GM12875 (cell line): Measurements from ENCODE around the gene KCNC4.

Experiments used
- H3K4me3 ChIP-seq: one replicate; pipeline ENCODE4 v1.5.1; 2011; ENCODE audit warnings: low read depth, low read length, control low read depth
- TF ChIP-seq, protein P1 (sequence below): IDR thresholded peaks from 2 replicates; pipeline ENCODE4 v1.5.1; 2011; ENCODE audit warnings: low read depth, mild to moderate bottlenecking, control low read depth, inconsistent platforms, low read length, moderate library complexity, borderline replicate concordance; ENCODE audit not compliant: insufficient read depth

KCNC4 gene

DNA sequence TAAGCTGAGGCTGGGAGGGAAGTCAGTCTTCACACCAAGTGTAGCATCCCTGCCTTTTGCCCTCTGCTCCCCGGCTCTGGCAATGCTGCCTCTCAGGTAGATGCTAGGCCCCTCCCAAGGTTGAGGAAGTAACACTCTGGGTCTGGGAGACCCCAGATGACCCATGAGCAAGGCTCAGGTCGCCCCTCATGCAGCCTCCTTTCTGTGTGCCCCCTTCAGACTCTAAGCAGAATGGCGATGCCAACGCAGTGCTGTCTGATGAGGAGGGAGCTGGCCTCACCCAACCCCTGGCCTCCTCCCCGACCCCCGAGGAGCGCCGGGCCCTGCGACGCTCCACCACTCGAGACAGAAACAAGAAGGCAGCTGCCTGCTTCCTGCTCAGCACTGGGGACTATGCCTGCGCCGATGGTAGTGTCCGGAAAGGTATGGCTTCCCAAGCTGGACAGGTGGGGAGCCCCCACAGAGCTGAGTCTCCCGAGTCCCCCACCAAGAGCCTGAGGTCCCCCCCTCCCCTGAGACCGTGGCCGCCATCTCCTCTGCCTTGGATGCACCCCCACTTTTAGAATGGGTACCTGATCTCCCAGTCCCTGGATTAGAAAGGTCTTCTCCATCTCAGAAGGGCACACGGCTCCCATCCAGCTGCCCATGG, 15.8 kb downstream of the KCNC4 start:
- no peak overlapping the region for H3K4me3 ChIP-seq
- TF ChIP-seq, protein P1, sequence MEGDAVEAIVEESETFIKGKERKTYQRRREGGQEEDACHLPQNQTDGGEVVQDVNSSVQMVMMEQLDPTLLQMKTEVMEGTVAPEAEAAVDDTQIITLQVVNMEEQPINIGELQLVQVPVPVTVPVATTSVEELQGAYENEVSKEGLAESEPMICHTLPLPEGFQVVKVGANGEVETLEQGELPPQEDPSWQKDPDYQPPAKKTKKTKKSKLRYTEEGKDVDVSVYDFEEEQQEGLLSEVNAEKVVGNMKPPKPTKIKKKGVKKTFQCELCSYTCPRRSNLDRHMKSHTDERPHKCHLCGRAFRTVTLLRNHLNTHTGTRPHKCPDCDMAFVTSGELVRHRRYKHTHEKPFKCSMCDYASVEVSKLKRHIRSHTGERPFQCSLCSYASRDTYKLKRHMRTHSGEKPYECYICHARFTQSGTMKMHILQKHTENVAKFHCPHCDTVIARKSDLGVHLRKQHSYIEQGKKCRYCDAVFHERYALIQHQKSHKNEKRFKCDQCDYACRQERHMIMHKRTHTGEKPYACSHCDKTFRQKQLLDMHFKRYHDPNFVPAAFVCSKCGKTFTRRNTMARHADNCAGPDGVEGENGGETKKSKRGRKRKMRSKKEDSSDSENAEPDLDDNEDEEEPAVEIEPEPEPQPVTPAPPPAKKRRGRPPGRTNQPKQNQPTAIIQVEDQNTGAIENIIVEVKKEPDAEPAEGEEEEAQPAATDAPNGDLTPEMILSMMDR, result no peak

DNA sequence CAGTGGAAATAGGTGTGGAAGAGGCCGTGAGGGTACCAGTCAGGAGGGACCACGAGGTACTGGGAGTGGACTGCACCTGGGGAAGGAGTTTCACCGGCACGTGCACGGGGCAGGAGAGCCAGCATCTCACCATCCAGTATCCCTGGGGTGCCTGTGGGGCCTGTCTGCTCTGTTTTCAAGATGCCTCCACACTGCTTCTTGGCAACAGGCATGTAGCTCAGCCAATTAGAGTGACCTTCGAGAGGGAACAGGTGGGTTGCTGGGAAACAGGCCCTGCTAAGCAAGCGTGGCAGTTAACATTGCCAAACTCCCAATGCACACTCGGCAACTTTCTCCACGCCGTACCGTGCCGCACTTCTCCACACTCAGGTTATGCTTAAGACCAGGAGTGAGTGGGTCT, 17.7 kb downstream of the KCNC4 start:
- TF ChIP-seq, protein P1, result no peak
- H3K4me3 ChIP-seq, result no peak overlapping the region

DNA sequence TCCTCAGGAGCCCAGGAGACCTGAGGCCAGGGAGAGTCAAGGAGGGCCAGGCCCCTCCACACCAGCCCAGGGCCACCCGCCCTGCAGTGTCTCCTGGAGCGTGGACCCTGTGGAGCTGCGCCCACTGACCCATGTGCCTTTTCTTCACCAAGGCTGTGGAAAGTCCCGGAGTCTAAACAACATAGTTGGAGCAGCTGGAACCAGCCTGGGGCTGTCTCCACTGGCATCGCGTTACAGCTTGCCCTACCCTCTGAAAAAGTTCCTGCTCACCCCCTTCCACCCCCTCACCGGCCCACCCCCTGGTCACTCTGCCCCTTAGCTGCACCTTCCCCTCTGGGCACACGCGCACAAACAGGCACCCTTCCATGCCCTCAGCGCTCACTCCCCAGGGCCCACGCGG, 18.3 kb downstream of the KCNC4 start:
- TF ChIP-seq, protein P1, result no peak
- no peak overlapping the region for H3K4me3 ChIP-seq

GRCh38 chr1:110228869-110229268, 18.8 kb downstream of the KCNC4 start:
- no peak overlapping the region for H3K4me3 ChIP-seq
- TF ChIP-seq, protein P1, result no peak

GRCh38 chr1:110229348-110230001, 19.4 kb downstream of the KCNC4 start:
- TF ChIP-seq, protein P1, result no peak
- no peak overlapping the region for H3K4me3 ChIP-seq

- H3K4me3 ChIP-seq, result no peak overlapping the region
- TF ChIP-seq, protein P1, result no peak
Measured at GRCh38 chr1:110230381-110231199, 20.5 kb downstream of the KCNC4 start.
